GM18498 (cell line): ENCODE results near the gene F7.
"Not testable (repeated sequence)": the region's sequence is repeated elsewhere in the genome, so short reads cannot be mapped to it uniquely, and the experiment has no call there.

Experiments
- ATAC-seq: cut with Tn5 transposase; IDR thresholded peaks from one replicate; pipeline ENCODE4 v1.9.1; 2021; ENCODE audit warnings: mild to moderate bottlenecking, moderate library complexity; ENCODE audit not compliant: unreplicated experiment

The F7 gene

GRCh38 chr13:113105032-113105920 lies at the start of gene F7:
F7 (plus strand) TSS chr13:113105791; CDS start chr13:113105842, 51 bp downstream.
- ATAC-seq = no peak

GRCh38 chr13:113057084-113057483 lies 48.5 kb upstream of the F7 start:
- ATAC-seq = no peak

- not testable (repeated sequence) for ATAC-seq
These were observed 48.0 kb upstream of the F7 start for GRCh38 chr13:113057559-113057958.

GRCh38 chr13:113058129-113058987 lies 47.2 kb upstream of the F7 start:
- ATAC-seq = no peak

- ATAC-seq = no peak
These were observed 46.4 kb upstream of the F7 start for GRCh38 chr13:113058988-113059850.

- no peak for ATAC-seq
These were observed 45.7 kb upstream of the F7 start for GRCh38 chr13:113059891-113060290.

- no peak for ATAC-seq
These were observed 44.9 kb upstream of the F7 start for GRCh38 chr13:113060557-113061270.

- ATAC-seq = no peak
These were observed 44.3 kb upstream of the F7 start for GRCh38 chr13:113061271-113061625.

- ATAC-seq = no peak
These were observed 43.7 kb upstream of the F7 start for GRCh38 chr13:113061796-113062425.

- no peak for ATAC-seq
These were observed 42.9 kb upstream of the F7 start for GRCh38 chr13:113062691-113063090.

GRCh38 chr13:113063091-113063491 lies 42.5 kb upstream of the F7 start:
- no peak for ATAC-seq

- ATAC-seq = no peak
These were observed 41.5 kb upstream of the F7 start for GRCh38 chr13:113064000-113064533.

GRCh38 chr13:113064534-113065405 lies 40.8 kb upstream of the F7 start:
- no peak for ATAC-seq

- ATAC-seq = no peak
These were observed 40.0 kb upstream of the F7 start for GRCh38 chr13:113065406-113066141.

- ATAC-seq = no peak
These were observed 39.5 kb upstream of the F7 start for GRCh38 chr13:113066142-113066455.

GRCh38 chr13:113066746-113067145 lies 38.8 kb upstream of the F7 start:
- ATAC-seq = no peak

GRCh38 chr13:113069861-113070805 lies 35.5 kb upstream of the F7 start:
- no peak for ATAC-seq
